Transverse colon (tissue), 3 donors: ENCODE results near the gene C10orf95.

Experiments
- POLR2A ChIP-seq: fragments of 450-650 bp; IDR thresholded peaks from one replicate; pipeline ENCODE4 v1.6.1; 2016; ENCODE audit warnings: antibody characterized with exemption, mild to moderate bottlenecking, moderate library complexity
- TF ChIP-seq, protein P1 (sequence below), 5 experiments: fragments of 200-600 bp in 3 of 5; fragments of 450-650 bp in 2 of 5; sonication (generic) in 3 of 5; IDR thresholded peaks; 1 replicate in 2 of 5; 2 replicates in 3 of 5; pipeline ENCODE4 v1.5.1; 2016 to 2017; ENCODE audit warnings: antibody characterized with exemption in 5 of 5, inconsistent platforms in 3 of 5, mild to moderate bottlenecking in 2 of 5, moderate library complexity in 1 of 5

DNA sequence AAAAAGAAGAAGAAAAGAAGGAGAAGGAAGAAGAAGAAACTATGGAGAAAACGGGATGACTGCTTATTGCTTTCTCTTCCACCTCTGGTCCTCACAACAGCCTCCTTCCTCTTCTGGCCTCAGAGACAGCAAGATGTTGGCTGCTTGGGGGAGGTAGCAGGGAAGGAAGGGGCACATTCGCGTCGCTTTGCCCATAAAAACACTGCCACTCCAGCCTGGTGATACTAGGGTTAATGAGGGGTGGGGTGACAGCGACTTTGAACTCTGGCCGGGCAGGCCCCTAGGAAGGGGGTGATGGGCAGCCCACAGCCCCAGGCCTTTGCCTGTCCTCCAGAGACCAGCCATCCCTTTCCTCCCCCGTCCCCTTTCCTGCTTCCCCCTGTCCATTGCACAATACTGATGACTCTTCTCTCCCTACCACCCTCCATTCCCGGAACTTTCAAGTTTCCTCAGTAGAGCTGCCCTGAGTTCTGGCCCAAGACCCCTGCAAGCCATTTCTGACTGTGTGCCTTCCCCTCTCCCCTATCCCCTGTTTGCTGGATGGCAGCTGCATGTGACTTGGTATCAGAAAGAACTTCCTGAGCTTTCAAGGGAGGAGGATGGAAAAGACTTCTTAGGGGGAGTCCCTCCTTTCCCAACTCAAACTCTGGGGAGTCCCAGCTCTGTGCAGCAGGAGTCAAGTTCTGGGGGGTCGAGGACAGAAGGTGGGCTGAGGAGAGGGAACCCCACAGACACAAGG is 16.8 kb downstream of the C10orf95 start:
- TF ChIP-seq, protein P1, sequence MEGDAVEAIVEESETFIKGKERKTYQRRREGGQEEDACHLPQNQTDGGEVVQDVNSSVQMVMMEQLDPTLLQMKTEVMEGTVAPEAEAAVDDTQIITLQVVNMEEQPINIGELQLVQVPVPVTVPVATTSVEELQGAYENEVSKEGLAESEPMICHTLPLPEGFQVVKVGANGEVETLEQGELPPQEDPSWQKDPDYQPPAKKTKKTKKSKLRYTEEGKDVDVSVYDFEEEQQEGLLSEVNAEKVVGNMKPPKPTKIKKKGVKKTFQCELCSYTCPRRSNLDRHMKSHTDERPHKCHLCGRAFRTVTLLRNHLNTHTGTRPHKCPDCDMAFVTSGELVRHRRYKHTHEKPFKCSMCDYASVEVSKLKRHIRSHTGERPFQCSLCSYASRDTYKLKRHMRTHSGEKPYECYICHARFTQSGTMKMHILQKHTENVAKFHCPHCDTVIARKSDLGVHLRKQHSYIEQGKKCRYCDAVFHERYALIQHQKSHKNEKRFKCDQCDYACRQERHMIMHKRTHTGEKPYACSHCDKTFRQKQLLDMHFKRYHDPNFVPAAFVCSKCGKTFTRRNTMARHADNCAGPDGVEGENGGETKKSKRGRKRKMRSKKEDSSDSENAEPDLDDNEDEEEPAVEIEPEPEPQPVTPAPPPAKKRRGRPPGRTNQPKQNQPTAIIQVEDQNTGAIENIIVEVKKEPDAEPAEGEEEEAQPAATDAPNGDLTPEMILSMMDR (IDR thresholded peaks at IDR 0.05), result no peak
- TF ChIP-seq POLR2A, result no peak
